CD4-positive, alpha-beta memory T cell (primary cell): ENCODE results near the gene KCTD19. TPM values are rescaled to one million over a fixed set of nuclear protein-coding genes. Genes with fewer than 3 reads are reported as not detected.
"Not testable (repeated sequence)": the region's sequence is repeated elsewhere in the genome, so short reads cannot be mapped to it uniquely, and the experiment has no call there.

Experiments
- CTCF ChIA-PET: fragments of 350-600 bp; sonication (Branson Sonifier 250); formaldehyde crosslinking; loops from one replicate; lab custom pipeline; 2021; ENCODE audit warnings: inconsistent platforms; ENCODE audit not compliant: partially characterized antibody; lab: Charles Lee
- POLR2A ChIA-PET: fragments of 350-600 bp; sonication (Branson Sonifier 250); formaldehyde crosslinking; loops from one replicate; lab custom pipeline; 2021; ENCODE audit not compliant: partially characterized antibody; lab: Charles Lee
- DNase-seq, 5 donors: peaks; one replicate each; pipeline versions ENCODE4 v3.0.0 to v3.0.0-alpha.2; 2020 to 2022; ENCODE audit warnings: mixed read lengths in 1 of 5
- H3K27ac ChIP-seq: one replicate; pipeline ENCODE4 v1.7.0; 2013; ENCODE audit warnings: low read depth, low read length
- H3K27me3 ChIP-seq: 2 replicates; pipeline ENCODE4 v1.7.0; 2013; ENCODE audit warnings: mild to moderate bottlenecking, low read length, moderate library complexity; ENCODE audit not compliant: insufficient read depth
- H3K36me3 ChIP-seq: 2 replicates; pipeline ENCODE4 v1.7.0; 2013; ENCODE audit warnings: mild to moderate bottlenecking, low read length, moderate library complexity; ENCODE audit not compliant: insufficient read depth
- H3K4me1 ChIP-seq: 2 replicates; pipeline ENCODE4 v1.7.0; 2013; ENCODE audit warnings: mild to moderate bottlenecking, low read length, moderate library complexity; ENCODE audit not compliant: insufficient read depth
- H3K4me3 ChIP-seq, 2 donors: one replicate each; pipeline ENCODE4 v1.7.0; 2013; ENCODE audit warnings: low read length in 2 of 2, mild to moderate bottlenecking in 1 of 2
- H3K9me3 ChIP-seq, 2 donors: one replicate each; pipeline ENCODE4 v1.7.0; 2013; ENCODE audit warnings: low read length in 2 of 2, control low read depth in 1 of 2; ENCODE audit not compliant: control insufficient read depth in 1 of 2
- H3K27ac Mint-ChIP-seq, 7 donors: one replicate each; pipeline ENCODE4 v1.8.0; 2020 to 2021; ENCODE audit warnings: mixed read lengths in 7 of 7, mild to moderate bottlenecking in 6 of 7, inconsistent platforms in 3 of 7, moderate library complexity in 3 of 7
- H3K27me3 Mint-ChIP-seq, 2 donors: one replicate each; pipeline ENCODE4 v1.8.0; 2020 to 2021; ENCODE audit warnings: mixed read lengths in 2 of 2
- H3K36me3 Mint-ChIP-seq, 2 donors: one replicate each; pipeline ENCODE4 v1.8.0; 2020 to 2021; ENCODE audit warnings: mixed read lengths in 2 of 2, inconsistent platforms in 1 of 2, mild to moderate bottlenecking in 1 of 2
- H3K4me1 Mint-ChIP-seq, 4 donors: one replicate each; pipeline ENCODE4 v1.8.0; 2020 to 2021; ENCODE audit warnings: mixed read lengths in 4 of 4, mild to moderate bottlenecking in 1 of 4
- H3K4me3 Mint-ChIP-seq, 8 donors: one replicate each; pipeline ENCODE4 v1.8.0; 2020 to 2021; ENCODE audit warnings: mixed read lengths in 8 of 8, mild to moderate bottlenecking in 7 of 8, moderate library complexity in 6 of 8, inconsistent platforms in 3 of 8
- H3K9me3 Mint-ChIP-seq, 8 donors: one replicate each; pipeline ENCODE4 v1.8.0; 2020 to 2021; ENCODE audit warnings: mixed read lengths in 8 of 8, mild to moderate bottlenecking in 5 of 8, inconsistent platforms in 3 of 8, moderate library complexity in 1 of 8
- intact Hi-C: fragments of 100-400 bp; cut with micrococcal nuclease; formaldehyde crosslinking; loops from one replicate; pipeline ENCODE4 v1.15.1; 2023
- polyA plus RNA-seq, 2 donors: library from polyadenylated mRNA; unstranded; fragments of 300-500 nt; fragmentation: Illumina TruSeq; gene quantifications; one replicate each; pipeline ENCODE4 v1.2.3, GENCODE V29; 2021
- total RNA-seq, 2 experiments: library from RNA; stranded (reverse); gene quantifications; one replicate each; pipeline ENCODE4 v1.2.3, GENCODE V29; 2021

KCTD19 gene
- total and polyA plus RNA-seq, 4 experiments from 2014 or later, result 0.10 TPM; not detected in 3

GRCh38 chr16:67357561-67357960, 31.0 kb upstream of the KCTD19 start:
- H3K4me1 Mint-ChIP-seq, result peaks cover 0 to 6% (median 0%) of the 10 kb centered on the region in 4 donors
- H3K27me3 ChIP-seq, result no peaks in the 10 kb centered on the region
- no peak for DNase-seq
- ChIA-PET CTCF (no interaction called here), POLR2A (no interaction called here)
- peaks cover 5 to 6% of the 10 kb centered on the region in 2 donors for H3K27me3 Mint-ChIP-seq
- intact Hi-C loops, result no loop called here
- no peak overlapping the region for H3K27ac ChIP-seq
- no peaks in the 10 kb centered on the region for H3K9me3 ChIP-seq
- no peaks in the 10 kb centered on the region for H3K36me3 ChIP-seq
- H3K4me3 Mint-ChIP-seq, result no peak overlapping the region
- H3K4me3 ChIP-seq, result no peak overlapping the region
- no peaks in the 10 kb centered on the region for H3K4me1 ChIP-seq
- H3K9me3 Mint-ChIP-seq, result no peaks in the 10 kb centered on the region
- H3K27ac Mint-ChIP-seq, result no peak overlapping the region
- H3K36me3 Mint-ChIP-seq, result no peaks in the 10 kb centered on the region

- peaks cover 5 to 6% of the 10 kb centered on the region in 2 donors for H3K27me3 Mint-ChIP-seq
- H3K9me3 Mint-ChIP-seq, result no peaks in the 10 kb centered on the region
- H3K4me3 Mint-ChIP-seq, result no peak overlapping the region
- no peaks in the 10 kb centered on the region for H3K27me3 ChIP-seq
- ChIA-PET POLR2A (no interaction called here), CTCF (interaction anchor here (0.5 to 0.6 kb wide), 2 partner anchors 135 to 359 kb away, joined by 3 read pairs; no protein-coding TSS in a partner anchor)
- H3K27ac Mint-ChIP-seq, result no peak overlapping the region
- no peaks in the 10 kb centered on the region for H3K9me3 ChIP-seq
- H3K4me3 ChIP-seq, result no peak overlapping the region
- DNase-seq, result no peak
- H3K27ac ChIP-seq, result no peak overlapping the region
- intact Hi-C loops, result no loop called here
- H3K36me3 Mint-ChIP-seq, result no peaks in the 10 kb centered on the region
- no peaks in the 10 kb centered on the region for H3K4me1 ChIP-seq
- H3K36me3 ChIP-seq, result no peaks in the 10 kb centered on the region
- H3K4me1 Mint-ChIP-seq, result peaks cover 0 to 6% (median 0%) of the 10 kb centered on the region in 4 donors
Measured at GRCh38 chr16:67356396-67356795, 29.9 kb upstream of the KCTD19 start.

- intact Hi-C loops, H3K27ac ChIP-seq, H3K4me1 ChIP-seq, H3K27me3 ChIP-seq, H3K4me3 Mint-ChIP-seq, H3K9me3 Mint-ChIP-seq, H3K36me3 ChIP-seq, DNase-seq, POLR2A ChIA-PET, H3K27me3 Mint-ChIP-seq, H3K9me3 ChIP-seq, H3K4me1 Mint-ChIP-seq, H3K4me3 ChIP-seq, H3K36me3 Mint-ChIP-seq: not testable (repeated sequence)
- CTCF ChIA-PET, result interaction anchor here (1.6 kb wide), 1 partner anchor 76 kb away, joined by 3 read pairs; no protein-coding TSS in a partner anchor
- H3K27ac Mint-ChIP-seq, result peak overlapping the region in 1 of 7 donors; percentile 16
Measured at GRCh38 chr16:67352463-67352862, 25.9 kb upstream of the KCTD19 start.

GRCh38 chr16:67350324-67350723, 23.8 kb upstream of the KCTD19 start:
- Histone ChIP-seq H3K36me3 (no peaks in the 10 kb centered on the region), H3K4me3 (no peak overlapping the region), H3K4me1 (no peaks in the 10 kb centered on the region), H3K9me3 (no peaks in the 10 kb centered on the region), H3K27me3 (no peaks in the 10 kb centered on the region), H3K27ac (no peak overlapping the region)
- Mint-ChIP-seq H3K4me3 (no peak overlapping the region), H3K27ac (peak overlapping the region in 1 of 7 donors; percentile 58), H3K27me3 (peaks cover 0 to 4% of the 10 kb centered on the region in 2 donors), H3K4me1 (no peaks in the 10 kb centered on the region), H3K36me3 (no peaks in the 10 kb centered on the region), H3K9me3 (no peaks in the 10 kb centered on the region)
- DNase-seq, result no peak
- ChIA-PET POLR2A (interaction anchor here (0.5 kb wide), 1 partner anchor 83 kb away, joined by 3 read pairs; no protein-coding TSS in a partner anchor), CTCF (interaction anchor here (0.6 to 0.7 kb wide), 2 partner anchors 12 to 787 kb away, joined by 3 read pairs; no protein-coding TSS in a partner anchor)
- intact Hi-C loops, result no loop called here

DNA sequence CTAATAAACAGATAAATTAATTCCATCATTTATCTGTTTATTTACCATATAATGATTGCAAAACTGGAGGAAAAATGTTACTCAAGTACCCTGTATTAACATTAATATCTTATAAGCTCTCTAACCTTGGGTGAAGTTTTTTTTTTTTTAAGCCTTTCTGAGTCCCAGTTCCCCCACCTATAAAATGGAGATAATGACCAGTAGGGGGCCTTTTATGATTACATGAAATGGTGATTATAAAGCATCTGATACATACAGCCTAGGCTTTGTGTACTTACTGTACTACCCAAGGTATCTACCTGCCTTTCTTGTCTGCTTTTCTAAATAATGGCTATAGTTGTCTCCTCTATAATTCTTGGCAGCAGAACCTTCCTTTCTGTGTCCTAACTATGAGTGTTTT, 22.6 kb upstream of the KCTD19 start:
- no peaks in the 10 kb centered on the region for H3K36me3 ChIP-seq
- no peaks in the 10 kb centered on the region for H3K4me1 Mint-ChIP-seq
- no peak overlapping the region for H3K27ac Mint-ChIP-seq
- H3K27me3 ChIP-seq, result no peaks in the 10 kb centered on the region
- H3K9me3 ChIP-seq, result no peaks in the 10 kb centered on the region
- intact Hi-C loops, result no loop called here
- H3K36me3 Mint-ChIP-seq, result no peaks in the 10 kb centered on the region
- H3K9me3 Mint-ChIP-seq, result no peaks in the 10 kb centered on the region
- H3K4me3 Mint-ChIP-seq, result no peak overlapping the region
- no peak overlapping the region for H3K27ac ChIP-seq
- no peak overlapping the region for H3K4me3 ChIP-seq
- H3K4me1 ChIP-seq, result no peaks in the 10 kb centered on the region
- peaks cover 0 to 4% of the 10 kb centered on the region in 2 donors for H3K27me3 Mint-ChIP-seq
- POLR2A ChIA-PET, result no interaction called here
- CTCF ChIA-PET, result no interaction called here
- peak in 4 of 5 donors; percentile 13 to 27 (median 18) for DNase-seq

GRCh38 chr16:67346341-67346740, 19.8 kb upstream of the KCTD19 start:
- H3K27ac ChIP-seq, result no peak overlapping the region
- H3K4me1 ChIP-seq, result no peaks in the 10 kb centered on the region
- H3K4me3 ChIP-seq, result no peak overlapping the region
- H3K9me3 ChIP-seq, result no peaks in the 10 kb centered on the region
- H3K27ac Mint-ChIP-seq, result no peak overlapping the region
- H3K9me3 Mint-ChIP-seq, result no peaks in the 10 kb centered on the region
- no peaks in the 10 kb centered on the region for H3K36me3 ChIP-seq
- peaks cover 0 to 7% of the 10 kb centered on the region in 2 donors for H3K27me3 Mint-ChIP-seq
- POLR2A ChIA-PET, result no interaction called here
- H3K36me3 Mint-ChIP-seq, result no peaks in the 10 kb centered on the region
- no peak for DNase-seq
- no peaks in the 10 kb centered on the region for H3K4me1 Mint-ChIP-seq
- CTCF ChIA-PET, result interaction anchor here (0.7 kb wide), 1 partner anchor 53 kb away, joined by 3 read pairs; no protein-coding TSS in a partner anchor
- no peak overlapping the region for H3K4me3 Mint-ChIP-seq
- no peaks in the 10 kb centered on the region for H3K27me3 ChIP-seq
- intact Hi-C loops, result no loop called here

DNA sequence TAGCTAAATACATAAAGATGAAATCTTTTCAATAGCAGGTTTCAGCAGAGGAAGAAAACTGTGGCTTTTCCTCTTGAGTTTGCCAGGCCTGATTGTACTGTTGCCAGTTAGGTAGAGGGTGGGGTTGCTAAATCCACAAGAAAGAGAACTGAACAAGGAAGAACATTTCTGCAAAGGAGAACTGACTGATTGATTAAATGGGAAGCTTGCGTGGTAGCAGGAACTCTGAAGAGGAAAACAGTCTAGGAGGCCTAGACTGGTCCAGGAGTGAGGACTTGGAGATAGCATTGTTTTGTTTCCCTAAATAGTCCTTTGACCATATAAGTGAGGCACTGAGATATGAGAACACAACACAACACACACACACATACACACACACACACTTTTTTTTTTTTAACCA, 18.9 kb upstream of the KCTD19 start:
- Histone ChIP-seq H3K36me3 (no peaks in the 10 kb centered on the region), H3K4me1 (no peaks in the 10 kb centered on the region), H3K27me3 (no peaks in the 10 kb centered on the region), H3K4me3 (no peak overlapping the region), H3K9me3 (no peaks in the 10 kb centered on the region), H3K27ac (no peak overlapping the region)
- intact Hi-C loops, result no loop called here
- DNase-seq, result no peak
- Mint-ChIP-seq H3K36me3 (no peaks in the 10 kb centered on the region), H3K4me3 (no peak overlapping the region), H3K27ac (peak overlapping the region in 1 of 7 donors; percentile 44), H3K27me3 (peaks cover 0 to 7% of the 10 kb centered on the region in 2 donors), H3K9me3 (no peaks in the 10 kb centered on the region), H3K4me1 (no peaks in the 10 kb centered on the region)
- CTCF ChIA-PET, result interaction anchor here (0.5 kb wide), 1 partner anchor 37 kb away, joined by 3 read pairs; no protein-coding TSS in a partner anchor
- POLR2A ChIA-PET, result interaction anchor here (0.6 kb wide), 1 partner anchor 31 kb away, joined by 3 read pairs; no protein-coding TSS in a partner anchor
